Smooth muscle cell (in vitro differentiated cells): ENCODE results near the gene SHANK1. TPM values are rescaled to one million over a fixed set of nuclear protein-coding genes. Genes with fewer than 3 reads are reported as not detected.
"Not testable (repeated sequence)": the region's sequence is repeated elsewhere in the genome, so short reads cannot be mapped to it uniquely, and the experiment has no call there.

Experiments used
- DNase-seq: peaks from one replicate; lab custom pipeline; 2025; ENCODE audit not compliant: unreplicated experiment; lab: John Stamatoyannopoulos, UW
- H2AFZ ChIP-seq: fragments of 200-600 bp; sonication (generic); 2 replicates; pipeline ENCODE4 v1.6.0; 2016; ENCODE audit warnings: antibody characterized with exemption, low read depth, mild to moderate bottlenecking
- H3F3A ChIP-seq: fragments of 200-600 bp; sonication (generic); 2 replicates; pipeline ENCODE4 v1.6.0; 2017; ENCODE audit warnings: antibody characterized with exemption, low read depth
- H3K27ac ChIP-seq: fragments of 200-600 bp; sonication (generic); 2 replicates; pipeline ENCODE4 v1.5.1; 2016; ENCODE audit warnings: low read depth, mild to moderate bottlenecking
- H3K27me3 ChIP-seq: fragments of 200-600 bp; sonication (generic); 2 replicates; pipeline ENCODE4 v1.6.1; 2016; ENCODE audit warnings: low read depth, mild to moderate bottlenecking
- H3K36me3 ChIP-seq: fragments of 200-600 bp; sonication (generic); 2 replicates; pipeline ENCODE4 v1.5.1; 2016; ENCODE audit warnings: low read depth
- H3K4me1 ChIP-seq: fragments of 200-600 bp; sonication (generic); 2 replicates; pipeline ENCODE4 v1.5.1; 2016; ENCODE audit warnings: low read depth
- H3K4me2 ChIP-seq: fragments of 200-600 bp; sonication (generic); 2 replicates; pipeline ENCODE4 v1.6.0; 2016; ENCODE audit warnings: mild to moderate bottlenecking
- H3K4me3 ChIP-seq: fragments of 200-600 bp; sonication (generic); 2 replicates; pipeline ENCODE4 v1.5.1; 2016; ENCODE audit warnings: mild to moderate bottlenecking
- H3K79me2 ChIP-seq: fragments of 200-600 bp; sonication (generic); 2 replicates; pipeline ENCODE4 v1.6.0; 2016; ENCODE audit warnings: low read depth, mild to moderate bottlenecking
- H3K9ac ChIP-seq: fragments of 200-600 bp; sonication (generic); 2 replicates; pipeline ENCODE4 v1.6.0; 2016; ENCODE audit warnings: low read depth
- H3K9me3 ChIP-seq: fragments of 200-600 bp; sonication (generic); replicated peaks from 2 replicates; pipeline ENCODE4 v1.5.1; 2016; ENCODE audit warnings: low read depth
- H4K20me1 ChIP-seq: fragments of 200-600 bp; sonication (generic); 2 replicates; pipeline ENCODE4 v1.6.0; 2016; ENCODE audit warnings: low read depth
- CTCF ChIP-seq: fragments of 200-600 bp; sonication (generic); IDR thresholded peaks from 2 replicates; pipeline ENCODE4 v1.5.1; 2017; ENCODE audit warnings: borderline replicate concordance, mild to moderate bottlenecking, antibody characterized with exemption; ENCODE audit not compliant: insufficient read depth, poor library complexity, severe bottlenecking
- WGBS: methylation state at CpG from one replicate; pipeline ENCODE4 v1.1.7; 2016; ENCODE audit warnings: low lambda C conversion rate; 5-methylcytosine and 5-hydroxymethylcytosine counted together
- polyA plus RNA-seq: library from polyadenylated mRNA; unstranded; fragments of >200 nt; fragmentation: Nextera tagmentation; extraction: Ambion mirVana; gene quantifications from 2 replicates; pipeline ENCODE4 v1.2.1, GENCODE V29; 2016
- total RNA-seq: library from RNA; depleted of rRNA; stranded (reverse); fragments of >200 nt; gene quantifications from 2 replicates; pipeline ENCODE4 v1.2.3, GENCODE V29; 2014

Gene SHANK1
- total and polyA plus RNA-seq, 2 experiments from 2014 or later: 1.0 to 4.1 TPM

GRCh38 chr19:50628146-50628545, 91.5 kb downstream of the SHANK1 start:
- Histone ChIP-seq H3K4me2 (no peak overlapping the region), H3K79me2 (no peaks in the 10 kb centered on the region), H3K4me1 (no peaks in the 10 kb centered on the region), H3K9ac (no peak overlapping the region), H3K9me3 (no peaks in the 10 kb centered on the region), H3K27me3 (no peaks in the 10 kb centered on the region), H3K4me3 (no peak overlapping the region), H4K20me1 (no peaks in the 10 kb centered on the region), H3K27ac (no peak overlapping the region), H3K36me3 (no peaks in the 10 kb centered on the region), H2AFZ (no peak overlapping the region), H3F3A (no peaks in the 10 kb centered on the region)
- WGBS: 85% methylated on average over 5 of the region's 5 CpGs
- no peak for DNase-seq
- no peak for TF ChIP-seq CTCF

- no peak for TF ChIP-seq CTCF
- 65% methylated on average over 4 of the region's 4 CpGs for whole genome bisulfite sequencing
- Histone ChIP-seq H3K9ac (no peak overlapping the region), H4K20me1 (no peaks in the 10 kb centered on the region), H3K4me2 (no peak overlapping the region), H3K27ac (no peak overlapping the region), H3K4me1 (no peaks in the 10 kb centered on the region), H3F3A (no peaks in the 10 kb centered on the region), H3K4me3 (no peak overlapping the region), H3K79me2 (no peaks in the 10 kb centered on the region), H3K9me3 (no peaks in the 10 kb centered on the region), H3K36me3 (no peaks in the 10 kb centered on the region), H3K27me3 (no peaks in the 10 kb centered on the region), H2AFZ (no peak overlapping the region)
- DNase-seq: no peak
Measured at GRCh38 chr19:50626795-50627194, 92.8 kb downstream of the SHANK1 start.

DNA sequence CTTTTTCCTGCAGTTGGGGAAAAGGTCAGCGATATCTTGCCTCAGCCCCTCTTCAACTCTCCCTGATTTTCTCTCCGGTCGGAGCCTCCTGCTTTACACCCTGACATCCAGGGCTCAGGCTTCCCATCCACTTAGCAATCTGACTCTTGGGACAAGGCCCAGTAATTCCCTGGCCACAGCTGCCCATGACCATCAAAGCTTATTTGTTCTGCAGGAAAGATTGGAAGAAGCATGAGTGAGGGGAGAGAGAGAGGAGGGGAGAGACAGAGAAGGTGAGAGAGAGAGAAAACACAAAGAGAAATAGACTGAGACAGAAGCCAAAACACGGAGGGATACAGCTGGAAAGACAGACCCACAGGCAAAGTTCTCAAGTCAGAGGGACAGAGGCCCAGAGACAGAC, 93.6 kb downstream of the SHANK1 start:
- H3K4me3 ChIP-seq: no peak overlapping the region
- DNase-seq: no peak
- no peak for TF ChIP-seq CTCF
- H3K27me3 ChIP-seq: no peaks in the 10 kb centered on the region
- H3K27ac ChIP-seq: no peak overlapping the region
- no peak overlapping the region for H2AFZ ChIP-seq
- no peaks in the 10 kb centered on the region for H3K36me3 ChIP-seq
- 83% methylated on average over 4 of the region's 4 CpGs for WGBS
- H4K20me1 ChIP-seq: no peaks in the 10 kb centered on the region
- no peak overlapping the region for H3K4me2 ChIP-seq
- H3K9ac ChIP-seq: no peak overlapping the region
- no peaks in the 10 kb centered on the region for H3K4me1 ChIP-seq
- no peaks in the 10 kb centered on the region for H3F3A ChIP-seq
- no peaks in the 10 kb centered on the region for H3K9me3 ChIP-seq
- no peaks in the 10 kb centered on the region for H3K79me2 ChIP-seq

GRCh38 chr19:50624949-50625600, 94.5 kb downstream of the SHANK1 start:
- H3K4me2 ChIP-seq: no peak overlapping the region
- H3K27me3 ChIP-seq: no peaks in the 10 kb centered on the region
- H3K36me3 ChIP-seq: no peaks in the 10 kb centered on the region
- H3K9me3 ChIP-seq: no peaks in the 10 kb centered on the region
- DNase-seq: no peak
- no peaks in the 10 kb centered on the region for H3K79me2 ChIP-seq
- no peak overlapping the region for H3K9ac ChIP-seq
- H4K20me1 ChIP-seq: no peaks in the 10 kb centered on the region
- H3K27ac ChIP-seq: no peak overlapping the region
- TF ChIP-seq CTCF: no peak
- no peak overlapping the region for H2AFZ ChIP-seq
- H3F3A ChIP-seq: no peaks in the 10 kb centered on the region
- no peaks in the 10 kb centered on the region for H3K4me1 ChIP-seq
- WGBS: 94% methylated on average over 26 of the region's 44 CpGs
- no peak overlapping the region for H3K4me3 ChIP-seq

DNA sequence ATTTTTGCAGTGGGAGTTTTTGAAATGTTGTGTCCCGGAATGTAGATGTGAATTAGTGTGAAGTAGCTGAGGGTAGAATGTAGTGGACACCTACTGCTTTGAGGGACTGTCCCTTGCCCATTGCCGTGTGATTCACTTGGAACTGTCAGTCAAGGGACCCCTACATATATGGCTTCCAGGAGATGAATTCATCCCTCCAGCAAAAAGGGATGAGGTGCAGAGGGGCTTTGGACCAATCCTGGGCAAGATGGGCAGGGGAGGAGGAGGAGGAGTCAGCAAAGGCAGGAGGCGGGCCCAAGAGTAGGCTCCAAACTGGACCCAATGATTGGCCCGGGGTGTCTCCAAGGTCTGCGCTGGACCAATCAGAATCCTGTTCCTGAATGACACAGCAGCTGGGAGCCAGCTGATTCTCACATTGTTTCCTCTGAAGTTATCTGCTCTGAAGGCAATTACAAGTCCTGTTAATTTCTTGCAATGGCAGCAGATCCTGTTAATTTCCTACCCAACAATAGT, 99.2 kb downstream of the SHANK1 start:
- H3K9ac ChIP-seq, H3K27me3 ChIP-seq, H3K9me3 ChIP-seq, H3K4me2 ChIP-seq, H3K4me3 ChIP-seq, DNase-seq, H3K79me2 ChIP-seq, H4K20me1 ChIP-seq, H3K36me3 ChIP-seq, H3F3A ChIP-seq, H3K27ac ChIP-seq, H3K4me1 ChIP-seq, H2AFZ ChIP-seq: not testable (repeated sequence)
- WGBS: 94% methylated on average over 5 of the region's 5 CpGs
